Karpas-422 (cell line): ENCODE measurements around the gene TTPAL. TPM values are rescaled to one million over a fixed set of nuclear protein-coding genes. Genes with fewer than 3 reads are reported as not detected.

Source experiments
- DNase-seq: peaks from one replicate; pipeline ENCODE4 v3.0.0-alpha.2; 2015
- H2AFZ ChIP-seq: fragments of 200-600 bp; sonication (generic); 2 replicates; pipeline ENCODE4 v1.6.1; 2014; ENCODE audit warnings: antibody characterized with exemption, low read length, mixed read lengths
- H3K27ac ChIP-seq: fragments of 200-600 bp; sonication (generic); 2 replicates; pipeline ENCODE4 v1.5.1; 2014; ENCODE audit warnings: mild to moderate bottlenecking, low read length, moderate library complexity
- H3K27me3 ChIP-seq: fragments of 200-600 bp; sonication (generic); 2 replicates; pipeline ENCODE4 v1.6.1; 2014; ENCODE audit warnings: low read length, mixed read lengths
- H3K36me3 ChIP-seq: fragments of 200-600 bp; sonication (generic); 2 replicates; pipeline ENCODE4 v1.6.1; 2014; ENCODE audit warnings: low read length, mixed read lengths; ENCODE audit not compliant: insufficient read depth
- H3K4me1 ChIP-seq: fragments of 200-600 bp; sonication (generic); 2 replicates; pipeline ENCODE4 v1.6.1; 2014; ENCODE audit warnings: mild to moderate bottlenecking, low read length, mixed read lengths
- H3K4me2 ChIP-seq: fragments of 200-600 bp; sonication (generic); 2 replicates; pipeline ENCODE4 v1.6.1; 2014; ENCODE audit warnings: low read length, low read depth, mild to moderate bottlenecking; ENCODE audit not compliant: poor library complexity, severe bottlenecking
- H3K4me3 ChIP-seq: fragments of 200-600 bp; sonication (generic); 2 replicates; pipeline ENCODE4 v1.5.1; 2014; ENCODE audit warnings: mild to moderate bottlenecking, antibody characterized with exemption, low read length, mixed read lengths
- H3K79me2 ChIP-seq: fragments of 200-600 bp; sonication (generic); 2 replicates; pipeline ENCODE4 v1.6.1; 2014; ENCODE audit warnings: mild to moderate bottlenecking, low read length, mixed read lengths
- H3K9ac ChIP-seq: fragments of 200-600 bp; sonication (generic); 2 replicates; pipeline ENCODE4 v1.6.0; 2014; ENCODE audit warnings: low read length
- H3K9me2 ChIP-seq: fragments of 200-600 bp; sonication (generic), shearing (Covaris generic); replicated peaks from 2 replicates; pipeline ENCODE4 v1.6.0; 2014; ENCODE audit warnings: mild to moderate bottlenecking, low read length, moderate library complexity; ENCODE audit not compliant: insufficient read depth
- H3K9me3 ChIP-seq: fragments of 300-700, 200-600 bp; sonication (generic); 2 replicates; pipeline ENCODE4 v1.6.1; 2014; ENCODE audit warnings: low read length, mixed read lengths
- H4K20me1 ChIP-seq: fragments of 200-600 bp; sonication (generic); 2 replicates; pipeline ENCODE4 v1.6.1; 2014; ENCODE audit warnings: mild to moderate bottlenecking, antibody characterized with exemption, low read length, low read depth; ENCODE audit not compliant: insufficient read depth
- total RNA-seq: library from RNA; depleted of rRNA; stranded (reverse); fragments of >200 nt; shearing (Covaris generic); gene quantifications from 2 replicates; pipeline ENCODE4 v1.2.3, GENCODE V29; 2014; ENCODE audit warnings: low replicate concordance

TTPAL gene
- total RNA-seq, 1 experiment from 2014 or later = 24.4 TPM

- Histone ChIP-seq H3K4me2 (peak within 1 kb of the TSS; percentile 96), H3K79me2 (peaks cover 51% of the 10 kb centered on the region), H2AFZ (peak within 1 kb of the TSS; percentile 45), H3K9me3 (no peaks in the 10 kb centered on the region), H3K36me3 (no peaks in the 10 kb centered on the region; the same call in 1 of the 2 replicates), H3K9ac (peak within 1 kb of the TSS; percentile 91), H4K20me1 (peaks cover 8% of the 10 kb centered on the region), H3K9me2 (no peaks in the 10 kb centered on the region), H3K27me3 (no peaks in the 10 kb centered on the region), H3K4me1 (peaks cover 37% of the 10 kb centered on the region), H3K4me3 (peak within 1 kb of the TSS; percentile 89), H3K27ac (peak within 1 kb of the TSS; percentile 51; the same call in 1 of the 2 replicates)
- peak; percentile 97 for DNase-seq
These were observed 46.1 kb downstream of the TTPAL start, which contains the start of gene SERINC3 for GRCh38 chr20:44521484-44522481. SERINC3 (minus strand) TSS chr20:44522070; CDS start chr20:44521951, 119 bp downstream.

GRCh38 chr20:44522841-44523240, 47.2 kb downstream of the TTPAL start:
- Histone ChIP-seq H3K79me2 (peaks cover 40% of the 10 kb centered on the region), H3K27ac (no peak overlapping the region), H3K9me3 (no peaks in the 10 kb centered on the region), H3K4me1 (peaks cover 37% of the 10 kb centered on the region), H3K27me3 (no peaks in the 10 kb centered on the region), H2AFZ (peak overlapping the region; percentile 39), H3K9ac (peak overlapping the region; percentile 91), H3K9me2 (no peaks in the 10 kb centered on the region), H3K36me3 (no peaks in the 10 kb centered on the region), H3K4me3 (no peak overlapping the region), H4K20me1 (peaks cover 8% of the 10 kb centered on the region), H3K4me2 (peak overlapping the region; percentile 96)
- DNase-seq = no peak

- H3K4me2 ChIP-seq = no peak overlapping the region
- no peaks in the 10 kb centered on the region for H3K27me3 ChIP-seq
- peaks cover 31% of the 10 kb centered on the region for H3K79me2 ChIP-seq
- peaks cover 8% of the 10 kb centered on the region for H4K20me1 ChIP-seq
- no peaks in the 10 kb centered on the region for H3K9me2 ChIP-seq
- no peak overlapping the region for H3K9ac ChIP-seq
- H3K27ac ChIP-seq = no peak overlapping the region
- peaks cover 33% of the 10 kb centered on the region for H3K4me1 ChIP-seq
- no peaks in the 10 kb centered on the region for H3K9me3 ChIP-seq
- no peak overlapping the region for H3K4me3 ChIP-seq
- no peak for DNase-seq
- no peaks in the 10 kb centered on the region for H3K36me3 ChIP-seq
- no peak overlapping the region for H2AFZ ChIP-seq
These were observed 48.1 kb downstream of the TTPAL start for GRCh38 chr20:44523746-44524145.

GRCh38 chr20:44526129-44526528, 50.5 kb downstream of the TTPAL start:
- no peaks in the 10 kb centered on the region for H3K36me3 ChIP-seq
- no peaks in the 10 kb centered on the region for H3K9me2 ChIP-seq
- no peak overlapping the region for H2AFZ ChIP-seq
- no peak overlapping the region for H3K9ac ChIP-seq
- no peak overlapping the region for H3K4me3 ChIP-seq
- H3K27me3 ChIP-seq = no peaks in the 10 kb centered on the region
- no peak overlapping the region for H3K27ac ChIP-seq
- peaks cover 7% of the 10 kb centered on the region for H3K79me2 ChIP-seq
- H3K4me2 ChIP-seq = no peak overlapping the region
- H3K4me1 ChIP-seq = peaks cover 12% of the 10 kb centered on the region
- no peak for DNase-seq
- peaks cover 3% of the 10 kb centered on the region; the same call in 1 of the 2 replicates for H4K20me1 ChIP-seq
- no peaks in the 10 kb centered on the region for H3K9me3 ChIP-seq

- Histone ChIP-seq H3K27ac (no peak overlapping the region), H3K9me2 (no peaks in the 10 kb centered on the region), H3K9ac (no peak overlapping the region), H3K27me3 (no peaks in the 10 kb centered on the region), H3K9me3 (no peaks in the 10 kb centered on the region), H4K20me1 (no peaks in the 10 kb centered on the region), H3K79me2 (no peaks in the 10 kb centered on the region), H3K36me3 (no peaks in the 10 kb centered on the region), H3K4me2 (no peak overlapping the region), H2AFZ (no peak overlapping the region), H3K4me1 (peaks cover 18% of the 10 kb centered on the region), H3K4me3 (no peak overlapping the region)
- no peak for DNase-seq
These were observed 52.1 kb downstream of the TTPAL start for GRCh38 chr20:44527716-44528199.

GRCh38 chr20:44528309-44528708, 52.6 kb downstream of the TTPAL start:
- H3K9ac ChIP-seq = no peak overlapping the region
- H3K36me3 ChIP-seq = no peaks in the 10 kb centered on the region
- no peak overlapping the region for H2AFZ ChIP-seq
- H3K4me1 ChIP-seq = peaks cover 15% of the 10 kb centered on the region
- H4K20me1 ChIP-seq = no peaks in the 10 kb centered on the region
- H3K9me3 ChIP-seq = no peaks in the 10 kb centered on the region
- H3K9me2 ChIP-seq = no peaks in the 10 kb centered on the region
- no peaks in the 10 kb centered on the region for H3K79me2 ChIP-seq
- no peak overlapping the region for H3K4me3 ChIP-seq
- no peak overlapping the region for H3K4me2 ChIP-seq
- DNase-seq = no peak
- no peaks in the 10 kb centered on the region for H3K27me3 ChIP-seq
- no peak overlapping the region for H3K27ac ChIP-seq

GRCh38 chr20:44532259-44532980, 56.7 kb downstream of the TTPAL start:
- H3K36me3 ChIP-seq = no peaks in the 10 kb centered on the region
- H3K27me3 ChIP-seq = no peaks in the 10 kb centered on the region
- no peak for DNase-seq
- peak overlapping the region; percentile 76 for H3K4me3 ChIP-seq
- H3K4me2 ChIP-seq = peak overlapping the region; percentile 91
- no peak overlapping the region for H3K27ac ChIP-seq
- H3K4me1 ChIP-seq = peaks cover 18% of the 10 kb centered on the region
- peak overlapping the region; percentile 78 for H3K9ac ChIP-seq
- H4K20me1 ChIP-seq = no peaks in the 10 kb centered on the region; the same call in 1 of the 2 replicates
- H3K9me3 ChIP-seq = no peaks in the 10 kb centered on the region
- peak overlapping the region; percentile 100 for H2AFZ ChIP-seq
- no peaks in the 10 kb centered on the region for H3K79me2 ChIP-seq
- no peaks in the 10 kb centered on the region for H3K9me2 ChIP-seq

GRCh38 chr20:44532981-44533331, 57.3 kb downstream of the TTPAL start:
- H3K79me2 ChIP-seq = no peaks in the 10 kb centered on the region
- DNase-seq = no peak
- H3K9me3 ChIP-seq = no peaks in the 10 kb centered on the region
- peaks cover 18% of the 10 kb centered on the region for H3K4me1 ChIP-seq
- H3K9ac ChIP-seq = no peak overlapping the region
- no peak overlapping the region for H3K4me2 ChIP-seq
- no peaks in the 10 kb centered on the region for H3K9me2 ChIP-seq
- no peak overlapping the region for H3K27ac ChIP-seq
- no peaks in the 10 kb centered on the region for H3K27me3 ChIP-seq
- no peak overlapping the region for H3K4me3 ChIP-seq
- H4K20me1 ChIP-seq = no peaks in the 10 kb centered on the region; the same call in 1 of the 2 replicates
- H3K36me3 ChIP-seq = no peaks in the 10 kb centered on the region
- H2AFZ ChIP-seq = no peak overlapping the region
